ENCODE data around the gene RBM6. TPM values are rescaled to one million over a fixed set of nuclear protein-coding genes. Genes with fewer than 3 reads are reported as not detected.

Gene RBM6
- total RNA-seq, 1 experiment from 2014 or later, result 90.7 TPM

- Histone ChIP-seq H2BK15ac (ENCODE audit: low read depth, low read length) (no peak overlapping the region), H3K56ac (ENCODE audit: insufficient read length, low read depth, low read length) (no peak overlapping the region), H3K23ac (ENCODE audit: insufficient read length, low read depth, low read length) (no peak overlapping the region), H4K91ac (ENCODE audit: insufficient read length, low read depth, low read length) (no peak overlapping the region), H2BK5ac (ENCODE audit: insufficient read length, low read length) (no peak overlapping the region), H3T11ph (ENCODE audit: low read length) (no peak overlapping the region), H3K9me3 (ENCODE audit: control insufficient read depth, low read depth, low read length) (no peaks in the 10 kb centered on the region), H4K8ac (replicated peaks; ENCODE audit: insufficient read length, low read depth, low read length) (no peak overlapping the region), H3K18ac (ENCODE audit: insufficient read length, low read depth, low read length) (no peak overlapping the region), H3K14ac (ENCODE audit: insufficient read depth, low read length) (no peak overlapping the region), H3K79me1 (ENCODE audit: insufficient read depth, low read depth, low read length, poor library complexity, severe bottlenecking) (no peaks in the 10 kb centered on the region), H3K4me2 (ENCODE audit: insufficient read depth, insufficient read length, low read length) (no peak overlapping the region), H3K4me1 (ENCODE audit: insufficient read depth, low read length) (no peaks in the 10 kb centered on the region), H3K27ac (ENCODE audit: insufficient read length, low read depth, low read length) (no peak overlapping the region), H2AK5ac (ENCODE audit: insufficient read length, low read length) (no peak overlapping the region), H3K27me3 (ENCODE audit: insufficient read depth, low read length) (no peaks in the 10 kb centered on the region), H3K23me2 (ENCODE audit: insufficient read length, low read depth, low read length, poor library complexity, severe bottlenecking) (no peaks in the 10 kb centered on the region), H4K20me1 (ENCODE audit: control insufficient read depth, insufficient read depth, insufficient read length) (no peaks in the 10 kb centered on the region), H2BK120ac (ENCODE audit: low read depth, low read length, poor library complexity, severe bottlenecking) (no peak overlapping the region), H3K4ac (ENCODE audit: low read depth, low read length) (no peak overlapping the region), H3K9ac (ENCODE audit: extremely low read depth, insufficient read length, low read length) (no peak overlapping the region), H4K5ac (ENCODE audit: insufficient read length, low read depth, low read length) (no peak overlapping the region), H2BK12ac (ENCODE audit: insufficient read length, low read depth, low read length) (no peak overlapping the region), H2BK20ac (ENCODE audit: low read depth, low read length, poor library complexity, severe bottlenecking) (no peak overlapping the region), H3K79me2 (ENCODE audit: insufficient read depth, low read length) (no peaks in the 10 kb centered on the region), H2AFZ (ENCODE audit: low read length) (no peak overlapping the region)
- Mint-ChIP-seq H3K27ac (no peak overlapping the region), H3K9me3 (no peaks in the 10 kb centered on the region), H3K36me3 (ENCODE audit: insufficient read depth in 1 of 3, low read depth in 3 of 3) (peaks cover 54 to 71% (median 63%) of the 10 kb centered on the region in 3 experiments), H3K27me3 (ENCODE audit: low read depth) (peaks cover 4% of the 10 kb centered on the region; the same call in 1 of the 2 replicates), H3K4me1 (peaks cover 14 to 20% of the 10 kb centered on the region in 2 experiments), H3K4me3 (no peak overlapping the region)
- DNase-seq, result no peak
- WGBS (ENCODE audit: extremely low coverage, insufficient read length, low lambda C conversion rate), result no CpG with 5 or more reads among the region's 10 CpGs
- TF ChIP-seq CTCF (conservative IDR thresholded peaks at IDR 0.05), result no peak
These were observed 178.3 kb downstream of the RBM6 start for GRCh38 chr3:50118237-50118636.
